Measurements from ENCODE around the gene XBP1. TPM values are rescaled to one million over a fixed set of nuclear protein-coding genes. Genes with fewer than 3 reads are reported as not detected.

XBP1 gene
- total and polyA plus RNA-seq, 2 of the 13 experiments (the other 11 are each of a cell fraction or from before 2014, with no cell fraction given), result 416 to 427 TPM

- TF ChIP-seq ZBTB10 (CRISPR knock-in tag; IDR thresholded peaks at IDR 0.05; ENCODE audit: borderline replicate concordance) (no peak), ZNF567 (CRISPR knock-in tag; IDR thresholded peaks at IDR 0.05; ENCODE audit: borderline replicate concordance) (no peak), HOMEZ (CRISPR knock-in tag; IDR thresholded peaks at IDR 0.05; ENCODE audit: low read depth) (no peak), TGIF2 (CRISPR knock-in tag; IDR thresholded peaks at IDR 0.05) (no peak), KIAA2018 (CRISPR knock-in tag; IDR thresholded peaks at IDR 0.05; ENCODE audit: borderline replicate concordance) (no peak), ZNF615 (CRISPR knock-in tag; IDR thresholded peaks at IDR 0.05; ENCODE audit: borderline replicate concordance) (no peak), BRD4 (CRISPR knock-in tag; IDR thresholded peaks at IDR 0.05) (no peak; the same call in 1 of the 2 replicates), UBTF (CRISPR knock-in tag; IDR thresholded peaks at IDR 0.05) (peak; percentile 36; the same call in 1 of the 2 replicates), ATM (IDR thresholded peaks at IDR 0.05; ENCODE audit: borderline replicate concordance) (no peak), HMGA1 (CRISPR knock-in tag; conservative IDR thresholded peaks at IDR 0.05) (no peak), KDM2A (CRISPR knock-in tag; IDR thresholded peaks at IDR 0.05; ENCODE audit: borderline replicate concordance, low read depth) (no peak), CBX1 (IDR thresholded peaks at IDR 0.05; ENCODE audit: low read depth) (no peak), GTF2F1 (IDR thresholded peaks at IDR 0.05; ENCODE audit: low read length) (no peak), SP5 (CRISPR knock-in tag; IDR thresholded peaks at IDR 0.05; ENCODE audit: borderline replicate concordance, low read depth) (peak; percentile 87), ZNF30 (CRISPR knock-in tag; IDR thresholded peaks at IDR 0.05) (no peak)
Measured at GRCh38 chr22:28810821-28811491, 10.6 kb upstream of the XBP1 start (continued).

Data from HepG2 (cell line).